NCI-H82 treated with DMSO at 0.1 percent for 48 hours (cell line): ENCODE results near the gene TMEM204.

Experiments
- DNase-seq: peaks from one replicate; lab custom pipeline; 2025; ENCODE audit not compliant: unreplicated experiment; lab: John Stamatoyannopoulos, UW

TMEM204 gene

DNA sequence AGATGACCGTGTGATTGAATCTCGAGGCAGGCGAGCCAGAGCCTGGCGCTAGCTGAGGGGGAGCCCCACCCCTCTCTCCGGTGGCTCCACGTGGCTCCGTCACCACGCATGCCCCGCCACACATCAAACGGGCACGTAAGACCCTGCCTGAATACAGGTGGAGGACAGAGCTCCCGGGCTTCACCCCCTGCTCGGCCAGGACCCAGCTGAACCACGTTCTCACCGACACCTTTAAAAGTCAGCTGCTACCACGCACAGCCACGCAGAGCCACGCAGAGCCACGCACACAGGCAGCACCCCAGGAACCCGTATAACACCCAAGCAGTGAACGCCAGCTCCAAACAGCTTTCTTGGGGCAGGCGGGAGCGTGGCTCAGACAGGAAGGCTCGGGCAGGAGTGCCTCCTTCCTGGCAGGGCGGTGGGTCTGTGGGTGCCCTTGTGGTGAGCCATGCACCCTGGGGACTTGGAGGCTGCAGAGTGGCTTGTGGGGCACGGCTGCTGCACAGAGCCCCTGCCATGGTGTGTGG, 4.4 kb downstream of the TMEM204 start:
- no peak for DNase-seq

DNA sequence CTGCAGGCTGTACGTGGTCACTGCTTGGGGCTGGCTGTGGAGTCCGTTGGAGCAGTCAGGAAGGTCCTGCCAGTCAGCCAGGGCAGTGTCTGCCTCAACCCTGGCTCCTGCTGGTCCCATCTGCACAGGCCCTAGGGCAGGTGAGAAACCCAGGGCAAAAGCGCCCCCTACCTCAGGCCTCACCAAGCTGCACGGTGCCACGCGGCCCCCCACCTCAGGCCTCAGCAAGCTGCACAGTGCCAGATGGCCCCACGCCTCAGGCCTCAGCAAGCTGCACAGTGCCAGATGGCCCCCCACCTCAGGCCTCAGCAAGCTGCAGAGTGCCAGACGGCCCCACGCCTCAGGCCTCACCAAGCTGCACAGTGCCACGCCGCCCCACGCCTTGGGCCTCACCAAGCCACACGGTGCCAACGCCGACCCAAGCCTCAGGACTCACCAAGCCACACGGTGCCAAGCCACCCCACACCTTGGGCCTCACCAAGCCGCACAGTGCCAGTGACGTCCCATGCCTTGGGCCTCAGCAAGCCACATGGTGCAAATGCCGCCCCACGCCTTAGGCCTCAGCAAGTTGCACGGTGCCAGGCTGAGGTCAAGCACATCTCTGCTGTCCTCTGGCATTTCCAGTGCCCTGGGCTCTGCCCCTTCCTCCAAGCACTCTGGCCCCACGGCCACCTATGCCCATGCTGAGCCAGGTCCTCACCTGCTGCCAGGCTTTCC, 5.5 kb downstream of the TMEM204 start:
- DNase-seq, result peak; percentile 76

DNA sequence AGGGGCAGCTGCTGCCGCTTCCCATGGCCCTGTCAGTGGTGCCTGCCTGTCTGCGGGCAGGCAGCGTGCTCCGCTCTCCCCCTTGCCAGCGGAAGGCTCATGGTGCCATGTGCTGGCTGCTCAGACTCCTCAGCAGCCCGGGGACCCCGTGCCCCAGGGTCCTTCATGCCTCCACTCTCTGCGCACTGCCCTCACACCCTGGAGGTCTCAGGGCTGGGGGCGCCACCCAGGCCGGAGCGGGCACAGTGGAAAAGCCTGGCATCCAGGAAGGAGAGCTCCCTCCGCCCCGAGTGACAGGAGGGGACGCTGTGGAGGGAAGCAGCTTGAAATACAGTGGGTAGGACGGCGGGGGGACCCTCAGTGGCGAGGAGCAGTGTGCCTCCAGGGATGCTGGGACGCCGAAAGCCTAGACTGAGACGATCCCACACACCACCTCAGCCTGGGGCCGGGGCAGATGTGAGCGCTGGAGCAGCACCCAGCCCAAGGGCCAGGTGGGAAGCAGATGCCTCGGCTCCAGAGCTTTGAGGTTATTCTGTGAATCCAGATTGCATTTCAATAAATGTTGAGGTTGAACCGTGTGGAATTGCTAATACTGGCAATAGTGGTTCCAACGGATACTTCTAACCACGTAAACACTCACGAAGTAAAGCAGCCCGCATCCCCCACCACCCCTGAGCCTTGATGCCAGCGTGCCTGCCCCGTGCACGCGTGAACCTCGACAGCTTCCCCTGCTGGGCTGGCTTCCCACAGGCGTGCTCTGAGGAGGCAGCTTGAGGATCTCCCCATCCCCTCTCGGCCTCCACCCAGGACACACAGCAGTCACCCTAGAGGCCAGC, 6.5 kb downstream of the TMEM204 start:
- no peak for DNase-seq

DNA sequence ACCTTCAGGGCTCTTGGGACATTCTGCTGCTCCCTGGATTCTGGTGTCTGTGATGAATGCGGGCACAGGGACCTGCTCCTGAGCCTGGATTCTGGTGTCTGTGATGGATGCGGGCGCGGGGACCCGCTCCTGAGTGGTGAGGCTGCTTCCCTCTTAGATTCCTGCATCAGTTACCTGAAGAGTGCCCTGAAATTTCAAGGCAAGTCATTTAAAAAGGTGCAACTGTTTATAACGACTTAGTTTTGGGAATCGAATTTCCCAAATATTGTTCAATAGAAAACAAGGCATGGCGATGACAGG, 7.0 kb downstream of the TMEM204 start:
- DNase-seq, result no peak

DNA sequence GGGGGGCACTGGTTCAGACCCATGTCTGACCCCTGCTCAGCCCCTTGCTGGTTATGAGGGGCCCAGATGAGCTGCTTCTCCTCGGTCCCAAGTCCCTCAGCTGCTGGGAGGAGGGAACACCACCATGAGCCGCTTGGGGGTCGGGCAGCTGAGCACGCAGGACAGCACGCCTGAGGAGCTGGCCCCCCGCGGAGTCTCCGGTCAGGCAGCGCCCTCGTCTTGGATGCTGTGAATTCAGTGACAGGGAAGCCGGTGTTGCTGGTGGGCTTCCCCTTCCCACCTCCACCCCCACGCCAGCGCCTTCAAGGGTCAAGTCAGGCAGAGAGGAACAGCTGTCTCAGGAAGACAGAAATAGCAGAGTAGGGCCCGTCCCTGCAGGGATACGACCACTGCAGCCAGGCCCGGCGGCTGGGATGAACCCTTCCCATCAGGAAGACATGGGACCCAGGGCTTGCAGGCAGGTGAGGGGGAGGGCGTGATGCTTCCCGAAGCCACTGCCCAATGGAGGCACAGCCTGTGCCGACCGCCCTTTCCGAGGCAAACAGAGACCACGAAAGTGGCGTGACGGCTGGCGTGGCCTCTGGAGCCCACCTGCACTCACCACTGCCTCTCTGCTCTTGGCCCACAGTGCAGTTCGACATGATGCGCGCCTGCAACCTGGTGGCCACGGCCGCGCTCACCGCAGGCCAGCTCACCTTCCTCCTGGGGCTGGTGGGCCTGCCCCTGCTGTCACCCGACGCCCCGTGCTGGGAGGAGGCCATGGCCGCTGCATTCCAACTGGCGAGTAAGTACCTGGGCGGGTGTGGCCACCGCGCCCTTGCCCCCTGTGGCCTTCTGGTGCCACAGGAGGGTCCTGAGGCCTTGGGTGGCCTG, 8.1 kb downstream of the TMEM204 start:
- DNase-seq, result no peak

DNA sequence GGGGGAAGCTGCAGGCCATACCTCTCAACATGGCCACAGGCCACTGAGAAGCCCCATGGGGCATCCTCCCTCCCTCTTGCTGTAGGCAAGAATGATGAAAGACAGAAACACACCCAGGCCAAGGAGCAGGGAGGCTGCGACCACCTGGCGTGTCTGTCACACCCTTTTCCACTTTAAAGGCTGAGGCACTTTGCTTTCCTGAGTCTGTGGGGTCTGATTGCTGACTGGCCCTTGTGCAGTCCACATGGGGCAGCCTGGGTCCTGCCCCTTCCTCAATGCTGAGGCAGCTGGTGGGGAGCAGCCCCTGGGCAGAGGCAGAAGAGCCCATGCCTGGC, 8.7 kb downstream of the TMEM204 start:
- no peak for DNase-seq

DNA sequence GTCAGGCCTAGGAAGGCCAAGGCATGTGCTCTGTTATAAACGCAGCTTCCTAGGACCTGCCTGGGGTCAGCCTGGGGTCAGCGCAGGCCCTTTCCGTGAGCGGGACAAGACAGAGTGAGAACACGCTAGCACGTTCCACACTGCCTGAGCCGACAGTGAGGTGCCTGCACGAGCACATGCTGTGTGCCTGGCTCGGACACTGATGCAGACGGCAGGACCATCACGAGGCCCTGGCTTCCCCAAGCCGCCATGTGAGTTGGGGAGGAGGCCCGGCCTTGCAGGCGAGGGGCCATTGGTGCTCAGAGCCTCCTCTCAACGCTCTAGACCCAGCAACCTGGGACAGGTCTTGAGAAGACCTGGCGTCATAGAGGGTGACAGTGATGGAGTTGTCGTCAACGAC, 9.1 kb downstream of the TMEM204 start:
- DNase-seq, result no peak

DNA sequence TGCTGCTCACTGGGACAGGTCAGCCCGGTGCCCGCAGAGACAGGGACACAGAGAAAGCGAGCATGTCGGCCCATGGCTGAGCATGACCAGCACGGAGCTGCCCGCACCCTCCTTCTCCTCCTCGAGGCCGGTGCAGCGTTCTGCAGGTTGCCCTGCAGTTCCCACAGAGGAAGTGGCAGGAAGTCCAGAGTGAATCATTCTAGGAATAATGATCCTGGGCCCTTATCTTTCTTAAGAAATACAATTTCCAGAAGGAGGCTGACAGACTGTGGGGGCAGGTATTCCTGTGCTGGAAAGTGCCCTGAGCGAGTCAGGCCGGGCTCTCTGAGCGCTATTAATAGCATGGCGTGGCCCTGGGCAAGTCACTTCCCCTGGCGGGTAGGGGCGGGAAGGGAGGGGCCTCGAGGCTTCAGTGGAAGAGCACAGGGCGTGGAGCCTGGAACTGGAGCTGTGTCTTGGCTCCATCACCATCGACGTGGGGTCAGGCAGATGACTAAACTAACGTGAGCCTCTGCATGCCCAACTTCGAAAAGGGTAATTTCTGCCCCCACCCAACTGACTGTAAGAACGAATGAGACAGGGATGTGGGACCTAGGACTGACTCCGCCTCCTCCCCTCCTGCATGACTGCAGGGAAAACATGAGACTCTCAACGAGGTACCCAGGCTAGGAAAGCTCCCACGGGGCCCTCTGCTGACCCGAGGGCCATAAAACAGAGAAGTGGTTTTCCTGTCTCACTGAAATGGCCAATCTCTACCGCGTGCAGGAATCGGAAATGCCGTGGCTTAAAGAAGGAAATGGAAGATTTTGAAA, 9.8 kb downstream of the TMEM204 start:
- no peak for DNase-seq

DNA sequence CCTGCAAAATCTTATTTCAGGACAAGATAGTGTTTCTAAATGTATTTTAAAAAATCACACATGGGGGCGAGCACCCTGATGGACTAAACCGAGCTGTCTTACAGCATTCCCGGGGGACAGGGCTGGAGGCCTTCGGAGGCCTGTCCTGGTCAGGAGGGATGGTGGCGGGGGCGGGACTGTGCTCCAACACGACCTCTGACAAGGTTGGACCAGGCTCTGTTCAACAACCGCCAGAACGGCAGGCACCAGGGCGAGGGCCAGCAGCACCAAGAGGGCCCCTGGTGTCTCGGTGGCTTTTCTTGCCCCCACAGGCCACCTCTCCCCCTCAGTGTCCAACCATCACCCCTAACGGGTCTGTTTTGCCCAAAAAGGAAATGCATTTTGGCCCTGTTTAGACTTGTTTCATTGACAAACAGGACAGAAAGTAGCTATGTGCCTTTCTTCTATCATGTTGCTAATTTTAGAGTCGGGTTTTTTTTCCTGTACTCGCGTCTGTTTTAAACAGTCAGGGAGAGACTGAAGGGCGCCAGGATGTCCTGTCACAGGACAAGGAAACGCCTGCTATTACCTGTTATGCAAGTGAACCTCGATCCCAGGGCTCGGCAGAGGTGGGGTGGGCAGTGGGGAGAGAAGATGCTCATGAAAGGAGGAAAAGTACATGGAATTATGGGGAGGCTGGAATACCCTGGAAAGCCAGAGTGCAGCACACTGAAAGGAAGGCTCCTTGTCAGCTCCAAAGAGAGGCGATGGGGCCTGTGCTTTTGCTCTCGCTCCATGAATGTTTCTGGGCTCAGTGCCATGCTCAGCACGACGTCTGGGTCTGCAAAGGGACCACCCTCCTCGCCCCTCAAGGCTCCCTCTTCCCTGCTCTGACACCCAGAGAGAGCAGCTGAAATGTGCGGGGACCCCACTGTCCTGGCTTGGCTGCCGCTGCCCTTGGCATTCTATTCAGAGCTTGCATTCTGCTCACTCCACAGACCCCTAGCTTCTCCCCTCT, 11.9 kb downstream of the TMEM204 start:
- DNase-seq, result no peak

DNA sequence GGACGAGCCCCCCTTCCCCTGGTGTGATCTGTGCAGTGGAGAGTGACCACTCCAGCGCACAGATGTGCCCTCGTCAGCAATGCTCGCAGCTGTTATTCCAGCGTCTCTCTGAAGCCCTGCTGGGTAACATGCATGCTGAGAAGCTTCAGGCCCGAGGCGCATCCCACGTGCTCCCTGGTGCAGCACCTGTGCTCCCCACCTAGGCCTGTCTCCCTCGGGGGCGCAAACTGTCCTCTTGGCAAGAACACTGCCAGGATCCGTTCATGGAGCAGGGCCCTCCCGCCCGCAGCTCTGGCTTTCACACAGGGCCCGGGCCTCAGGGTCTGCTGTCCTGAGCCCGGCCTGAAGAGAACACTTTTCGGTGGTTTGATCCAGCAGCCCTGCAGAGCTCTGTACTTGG, 13.0 kb downstream of the TMEM204 start:
- DNase-seq, result no peak

DNA sequence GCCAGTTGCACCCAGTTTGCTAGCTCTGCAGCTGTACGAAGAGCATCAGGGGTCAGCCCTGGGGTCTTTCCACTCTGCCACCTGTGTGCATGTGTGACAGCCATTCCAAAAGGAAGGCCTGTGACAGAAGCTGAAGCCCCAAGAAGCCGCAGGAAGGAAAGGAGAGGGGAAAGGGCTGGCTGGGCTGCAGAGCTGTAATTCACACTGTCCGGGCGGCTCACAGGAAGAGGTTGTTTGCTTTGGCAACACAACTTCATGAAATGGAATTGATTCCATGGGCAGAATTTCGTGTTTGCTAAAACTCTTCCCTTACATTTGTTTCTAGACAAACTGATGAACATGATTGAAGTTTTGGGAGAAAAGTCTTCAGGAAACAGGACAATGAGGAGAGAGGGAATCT, 14.8 kb downstream of the TMEM204 start:
- DNase-seq, result no peak

DNA sequence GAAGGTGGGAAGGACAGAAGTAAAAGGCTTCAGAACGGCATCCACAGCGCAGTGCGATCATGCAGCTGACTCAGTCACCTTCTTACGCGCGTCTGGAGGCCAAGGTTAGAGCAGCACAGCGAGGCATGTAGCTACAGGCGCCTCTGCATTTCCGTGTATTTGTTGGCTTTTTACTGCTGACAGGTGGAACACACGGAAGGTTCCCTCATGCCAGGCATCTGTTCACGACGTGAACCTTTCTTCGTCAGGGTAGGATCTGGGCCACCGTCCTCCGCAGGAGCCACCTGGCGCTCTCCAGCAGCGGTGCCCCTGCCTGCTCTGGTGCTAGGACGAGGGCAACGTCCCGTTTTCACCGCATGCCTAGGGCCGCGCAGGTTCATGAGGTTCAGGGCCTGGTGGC, 15.3 kb downstream of the TMEM204 start:
- no peak for DNase-seq

DNA sequence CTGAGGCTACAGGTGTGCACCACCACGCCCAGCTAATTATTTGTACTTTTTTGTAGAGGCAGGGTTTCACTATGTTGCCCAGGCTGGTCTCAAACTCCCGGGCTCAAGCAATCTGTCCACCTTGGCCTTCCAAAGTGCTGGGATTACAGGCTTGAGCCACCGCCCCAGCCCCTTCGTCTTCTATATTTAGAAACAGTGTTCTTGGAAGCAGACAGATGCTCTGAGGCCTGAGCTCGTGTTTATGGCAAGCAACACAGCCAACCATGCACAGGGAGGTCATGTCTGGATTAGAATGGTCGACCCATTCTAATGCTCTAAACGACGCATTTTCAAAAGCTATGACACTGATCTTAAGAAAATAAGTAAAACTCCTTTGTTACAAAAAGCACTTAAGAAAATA, 16.6 kb downstream of the TMEM204 start:
- DNase-seq, result peak; percentile 22

DNA sequence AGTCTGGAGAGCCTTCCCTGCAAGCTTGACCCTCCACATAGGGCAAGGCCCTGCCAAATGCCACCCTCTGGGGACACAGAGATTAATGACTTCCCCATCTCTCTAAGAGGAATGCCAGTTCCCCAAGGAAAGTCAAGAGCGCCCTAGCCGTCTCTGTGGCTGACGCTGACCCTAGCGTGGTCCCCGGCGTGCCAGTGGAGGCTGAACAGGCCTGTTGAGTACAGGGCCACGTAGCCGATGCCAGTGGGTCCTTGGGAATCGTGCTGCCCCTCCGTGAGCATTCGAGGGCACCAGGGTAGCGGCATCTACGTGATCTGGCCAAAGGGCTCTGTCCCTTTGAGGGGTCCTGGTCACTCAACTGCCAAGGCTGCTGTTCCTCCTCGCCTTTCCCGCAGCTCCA, 17.2 kb downstream of the TMEM204 start:
- no peak for DNase-seq

DNA sequence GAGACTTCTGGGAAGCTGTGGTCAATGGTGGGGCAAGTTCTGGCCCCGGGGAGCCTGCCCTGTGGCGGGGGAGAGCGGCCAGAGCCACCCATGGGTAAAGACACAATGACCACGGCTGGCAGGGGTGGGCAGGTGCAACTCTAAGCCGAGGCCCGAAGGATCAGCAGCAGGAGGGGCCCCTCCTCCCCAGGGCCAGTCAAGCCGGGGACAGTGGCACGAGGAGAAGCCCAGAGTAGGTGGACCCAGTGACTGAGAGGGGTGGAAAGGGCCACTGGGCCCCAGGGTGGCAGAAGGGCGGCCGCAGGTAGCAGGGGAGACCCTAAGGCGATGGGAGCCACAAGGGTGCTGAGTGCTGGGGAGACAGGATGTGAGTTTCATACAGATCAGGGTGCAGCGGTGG, 17.7 kb downstream of the TMEM204 start:
- DNase-seq, result no peak

DNA sequence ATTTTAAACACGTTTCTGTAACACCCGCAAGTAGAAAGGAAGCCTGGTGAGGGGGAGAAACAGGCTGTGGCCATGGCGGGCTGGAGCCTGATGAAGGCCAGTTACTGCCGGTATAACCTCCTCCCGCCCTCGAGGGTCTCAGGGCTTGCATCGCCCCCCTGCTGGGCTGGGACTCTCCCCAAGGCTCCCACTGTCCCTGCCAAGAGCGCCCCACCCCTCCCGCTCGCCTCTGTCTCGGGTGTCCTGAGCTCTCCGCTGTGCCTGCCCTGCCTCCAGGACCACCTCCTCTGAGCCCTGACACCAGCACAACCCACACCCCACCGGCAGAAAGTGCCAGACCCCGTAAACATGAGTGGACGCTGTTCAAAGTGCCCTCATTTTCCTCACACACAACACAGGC, 18.7 kb downstream of the TMEM204 start:
- DNase-seq, result no peak

DNA sequence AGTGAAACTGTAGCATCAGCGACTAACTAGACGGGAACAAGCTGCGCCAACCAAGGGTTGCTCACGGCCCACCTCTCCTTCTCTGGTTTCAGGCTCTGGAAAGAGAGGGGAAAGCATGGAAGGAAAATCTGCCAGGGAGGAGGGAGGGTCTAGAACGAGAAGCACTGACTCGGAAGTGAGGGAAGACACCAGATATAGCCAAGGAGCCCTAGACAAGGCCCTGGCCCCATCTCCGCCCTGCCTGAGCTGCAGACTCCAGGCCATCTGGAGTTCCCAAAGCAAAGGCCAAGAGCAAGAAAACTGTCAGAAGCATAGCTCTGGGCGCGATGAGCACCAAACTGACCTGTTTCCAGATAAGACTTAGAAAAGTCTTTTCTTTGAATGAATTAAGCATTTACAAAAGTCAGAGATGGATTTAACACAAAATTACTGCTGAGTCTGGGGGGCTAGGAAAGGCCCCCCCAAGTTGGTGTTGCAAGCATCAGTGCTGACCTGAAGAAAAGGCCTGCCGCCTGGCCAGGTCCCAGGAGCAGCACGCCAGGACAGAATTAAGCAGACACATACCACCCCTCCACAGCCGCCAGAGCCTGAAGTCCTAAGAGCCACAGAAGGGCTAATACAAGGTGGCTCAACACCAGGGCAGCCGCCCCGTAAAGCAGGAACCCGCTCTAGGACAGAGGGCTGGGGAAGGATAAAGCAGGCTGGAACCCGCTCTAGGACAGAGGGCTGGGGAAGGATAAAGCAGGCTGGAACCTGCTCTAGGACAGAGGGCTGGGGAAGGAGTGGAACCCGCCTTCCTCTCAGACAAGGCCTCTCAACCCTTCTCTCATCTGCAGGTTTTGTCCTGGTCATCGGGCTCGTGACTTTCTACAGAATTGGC, 20.7 kb downstream of the TMEM204 start:
- DNase-seq, result no peak

DNA sequence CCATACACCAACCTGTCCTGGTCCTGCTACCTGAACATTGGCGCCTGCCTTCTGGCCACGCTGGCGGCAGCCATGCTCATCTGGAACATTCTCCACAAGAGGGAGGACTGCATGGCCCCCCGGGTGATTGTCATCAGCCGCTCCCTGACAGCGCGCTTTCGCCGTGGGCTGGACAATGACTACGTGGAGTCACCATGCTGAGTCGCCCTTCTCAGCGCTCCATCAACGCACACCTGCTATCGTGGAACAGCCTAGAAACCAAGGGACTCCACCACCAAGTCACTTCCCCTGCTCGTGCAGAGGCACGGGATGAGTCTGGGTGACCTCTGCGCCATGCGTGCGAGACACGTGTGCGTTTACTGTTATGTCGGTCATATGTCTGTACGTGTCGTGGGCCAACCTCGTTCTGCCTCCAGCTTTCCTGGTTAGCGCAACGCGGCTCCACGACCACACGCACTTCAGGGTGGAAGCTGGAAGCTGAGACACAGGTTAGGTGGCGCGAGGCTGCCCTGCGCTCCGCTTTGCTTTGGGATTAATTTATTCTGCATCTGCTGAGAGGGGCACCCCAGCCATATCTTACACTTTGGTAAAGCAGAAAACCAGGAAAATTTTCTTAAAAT, 21.5 kb downstream of the TMEM204 start:
- DNase-seq, result no peak
